ENCODE results near the gene NANS.
"Not testable (repeated sequence)": the region's sequence is repeated elsewhere in the genome, so short reads cannot be mapped to it uniquely, and the experiment has no call there.

The NANS gene, protein sequence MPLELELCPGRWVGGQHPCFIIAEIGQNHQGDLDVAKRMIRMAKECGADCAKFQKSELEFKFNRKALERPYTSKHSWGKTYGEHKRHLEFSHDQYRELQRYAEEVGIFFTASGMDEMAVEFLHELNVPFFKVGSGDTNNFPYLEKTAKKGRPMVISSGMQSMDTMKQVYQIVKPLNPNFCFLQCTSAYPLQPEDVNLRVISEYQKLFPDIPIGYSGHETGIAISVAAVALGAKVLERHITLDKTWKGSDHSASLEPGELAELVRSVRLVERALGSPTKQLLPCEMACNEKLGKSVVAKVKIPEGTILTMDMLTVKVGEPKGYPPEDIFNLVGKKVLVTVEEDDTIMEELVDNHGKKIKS

DNA sequence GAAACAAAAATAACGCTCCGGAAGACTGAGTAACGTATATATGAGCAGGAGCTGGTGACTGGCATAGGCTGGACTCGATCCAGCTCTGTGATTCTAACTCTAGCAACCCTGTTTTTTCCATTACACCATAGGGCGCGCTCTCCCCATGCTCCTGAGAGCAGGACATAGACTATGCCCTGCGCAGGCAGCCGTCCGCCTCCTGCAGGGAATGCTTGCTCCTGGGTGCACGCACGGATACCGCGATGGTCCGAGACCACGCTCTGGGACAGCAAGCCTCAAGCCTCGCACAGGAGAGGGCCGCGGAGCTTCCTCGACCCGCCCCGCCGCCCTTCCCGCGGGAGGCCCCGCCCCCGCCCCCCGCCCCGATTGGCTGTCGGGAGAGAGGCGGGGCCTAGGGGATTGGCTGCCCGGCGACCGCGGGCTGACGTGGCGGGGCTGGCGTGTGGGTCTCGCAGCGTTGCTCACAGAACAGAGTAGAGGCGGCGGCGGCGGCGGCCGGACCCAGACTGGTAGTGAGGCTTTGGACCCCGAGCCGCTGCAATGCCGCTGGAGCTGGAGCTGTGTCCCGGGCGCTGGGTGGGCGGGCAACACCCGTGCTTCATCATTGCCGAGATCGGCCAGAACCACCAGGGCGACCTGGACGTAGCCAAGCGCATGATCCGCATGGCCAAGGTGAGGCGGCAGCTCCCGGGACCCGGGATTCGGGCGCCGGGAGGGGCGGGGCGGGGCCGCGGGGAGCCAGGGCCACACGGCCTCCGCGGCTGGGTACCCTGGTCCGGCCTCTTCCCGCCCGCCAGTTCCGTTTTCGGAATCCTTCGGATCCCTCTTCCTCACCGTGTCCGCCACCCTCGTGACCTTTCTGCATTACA lies at the start of gene NANS:
Gene NANS (plus strand): TSS at position 464 of the 869 bp plus-strand sequence. CDS start 77 bp downstream, at position 541.
- in situ Hi-C loops (cut with MboI; ENCODE audit: low sequenced_read_pairs) = no loop called here

DNA sequence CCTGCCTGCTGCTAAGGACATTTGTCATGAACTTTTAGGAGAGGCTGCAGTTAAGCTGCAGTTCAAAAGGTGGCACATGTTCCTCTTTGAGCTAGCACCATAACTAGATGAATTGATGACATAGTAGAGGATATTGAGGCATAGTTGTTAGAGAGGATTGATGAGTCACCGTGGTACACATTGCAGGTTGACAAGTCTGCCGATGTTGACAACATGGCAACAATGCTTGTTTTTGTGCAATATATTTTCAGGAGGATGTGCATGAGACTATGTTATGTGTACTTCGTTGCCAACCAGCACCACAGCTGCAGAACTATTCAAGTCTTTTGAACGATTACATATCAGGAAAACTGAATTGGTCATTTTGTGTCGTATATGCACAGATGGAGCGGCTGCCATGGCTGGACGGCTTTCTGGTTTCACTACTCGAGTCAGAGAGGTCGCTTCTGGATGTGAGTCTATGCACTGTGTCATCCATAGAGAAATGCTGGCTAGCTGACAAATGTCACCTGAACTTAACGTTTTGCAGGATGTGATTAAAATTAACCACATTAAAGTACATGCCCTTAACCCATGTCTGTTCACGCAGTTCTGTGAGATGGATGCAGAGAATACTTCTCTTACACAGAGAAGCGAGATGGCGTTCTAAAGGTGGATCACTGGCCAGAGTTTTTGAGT lies 49.1 kb upstream of the NANS start:
- in situ Hi-C loops (cut with MboI; ENCODE audit: low sequenced_read_pairs) = no loop called here

DNA sequence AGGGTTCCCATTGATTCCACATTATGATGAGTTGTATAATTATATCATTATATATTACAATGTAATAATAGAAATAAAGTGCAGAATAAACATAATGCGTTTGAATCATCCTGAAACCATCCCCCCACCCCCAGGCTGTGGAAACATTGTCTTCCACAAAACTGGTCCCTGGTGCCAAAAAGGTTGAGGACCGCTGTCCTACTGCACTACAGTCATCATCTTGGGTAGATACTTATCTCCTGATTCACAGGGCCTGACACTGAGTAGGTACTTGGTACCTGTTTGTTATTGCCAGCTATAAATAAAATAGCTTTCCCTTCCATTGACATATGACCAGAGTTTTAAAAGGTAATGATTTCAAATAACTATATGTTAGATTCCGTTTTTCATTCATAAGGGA lies 47.8 kb upstream of the NANS start:
- in situ Hi-C loops (cut with MboI; ENCODE audit: low sequenced_read_pairs) = no loop called here

DNA sequence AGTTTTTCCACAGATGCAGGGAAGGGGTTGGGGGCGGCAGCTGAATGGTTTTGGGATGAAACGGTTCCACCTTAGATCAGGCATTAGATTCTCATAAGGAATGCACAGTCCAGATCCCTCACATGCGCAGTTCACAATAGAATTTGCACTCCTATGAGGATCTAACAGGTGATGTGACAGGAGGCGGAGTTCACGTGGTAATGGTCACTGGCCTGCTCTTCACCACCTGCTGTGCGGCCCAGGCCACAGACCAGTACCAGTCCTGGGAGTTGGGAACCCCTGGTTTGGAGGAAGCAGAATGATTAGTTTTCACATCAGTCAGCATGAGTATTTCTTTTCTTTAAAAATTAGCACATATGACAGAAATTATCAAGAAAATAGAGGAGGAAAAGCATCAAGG lies 47.1 kb upstream of the NANS start:
- in situ Hi-C loops (cut with MboI; ENCODE audit: low sequenced_read_pairs) = no loop called here

DNA sequence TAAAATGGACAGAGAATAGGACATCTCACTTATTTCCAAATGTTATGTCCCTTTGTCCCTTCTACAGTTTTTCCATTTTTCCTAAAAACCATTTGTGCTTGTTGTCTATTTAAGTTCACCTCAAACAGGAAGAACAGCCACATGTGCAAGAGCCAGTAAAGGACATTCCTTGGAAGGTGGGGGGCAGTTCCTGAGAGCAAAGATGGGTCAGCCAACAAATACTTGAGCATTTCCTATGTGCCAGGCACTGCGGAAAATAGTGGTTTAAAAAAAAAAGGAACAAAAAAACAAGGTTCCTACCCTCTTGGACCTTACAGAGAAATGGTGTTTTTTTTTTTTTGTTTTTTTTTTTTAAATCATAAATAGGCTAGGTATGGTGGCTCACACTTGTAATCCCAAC lies 46.6 kb upstream of the NANS start:
- in situ Hi-C loops (cut with MboI; ENCODE audit: low sequenced_read_pairs) = no loop called here

DNA sequence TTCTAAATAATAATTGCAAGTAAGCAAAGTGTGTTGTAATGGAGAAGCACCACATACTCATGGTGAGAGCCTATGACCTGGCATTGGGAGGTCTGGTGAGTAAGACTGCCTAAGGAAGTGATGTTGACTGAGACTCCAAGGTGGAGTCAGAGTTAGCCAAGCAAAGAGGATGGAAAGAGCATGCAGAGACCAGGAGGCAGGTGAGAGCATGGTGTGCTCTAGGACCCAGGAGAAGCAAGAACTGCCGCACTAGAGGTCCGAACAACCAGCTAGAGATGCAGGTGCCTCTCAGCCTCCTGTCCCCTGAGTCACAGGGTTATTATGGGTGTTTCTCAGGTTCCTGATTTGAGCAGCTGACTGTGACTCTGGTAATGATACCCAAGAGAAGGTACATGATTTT lies 46.1 kb upstream of the NANS start:
- in situ Hi-C loops (cut with MboI; ENCODE audit: low sequenced_read_pairs) = no loop called here

DNA sequence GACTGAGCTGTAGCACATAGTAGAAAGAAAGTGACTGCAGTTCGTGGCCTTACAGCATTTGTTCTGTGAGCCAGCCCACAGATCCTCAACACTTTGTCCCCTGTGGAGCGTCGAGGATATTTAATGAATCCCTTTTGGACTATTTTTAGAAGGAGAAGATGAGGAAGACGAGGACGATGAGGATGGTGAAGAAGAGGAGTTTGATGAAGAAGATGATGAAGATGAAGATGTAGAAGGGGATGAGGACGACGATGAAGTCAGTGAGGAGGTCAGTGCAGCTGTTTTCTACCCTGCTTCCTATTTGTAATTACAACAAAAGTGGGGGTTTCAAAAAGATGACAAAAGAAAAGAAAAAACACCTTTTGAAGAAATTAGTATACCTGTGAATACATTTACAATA lies 45.4 kb upstream of the NANS start:
- in situ Hi-C loops (cut with MboI; ENCODE audit: low sequenced_read_pairs) = no loop called here

DNA sequence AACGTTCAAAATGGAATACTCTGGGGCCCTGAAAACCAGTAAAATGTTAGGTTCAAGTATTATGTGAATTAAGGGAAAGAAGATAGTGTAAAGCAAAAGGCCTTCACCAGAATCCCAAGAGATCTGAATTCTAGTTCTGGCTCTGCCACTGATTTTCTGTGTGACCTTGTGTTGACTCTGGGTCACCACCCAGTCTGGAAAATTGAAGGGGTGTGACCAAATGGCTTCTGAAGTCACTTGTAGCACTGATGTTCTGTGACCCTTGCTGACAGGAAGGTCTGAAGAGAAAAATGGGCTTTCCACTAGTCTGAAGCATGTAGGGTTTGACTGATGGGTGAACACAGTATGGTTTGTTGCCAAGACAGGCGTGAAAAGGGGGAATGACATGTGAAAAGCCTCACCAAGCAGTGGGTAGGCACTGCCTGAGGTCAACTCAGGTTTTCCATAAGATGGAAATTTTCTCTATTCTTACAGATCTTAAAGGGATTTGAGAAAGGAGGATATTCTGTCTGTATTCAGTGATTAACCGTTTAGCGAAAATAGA lies 40.3 kb upstream of the NANS start:
- in situ Hi-C loops (cut with MboI; ENCODE audit: low sequenced_read_pairs) = no loop called here

DNA sequence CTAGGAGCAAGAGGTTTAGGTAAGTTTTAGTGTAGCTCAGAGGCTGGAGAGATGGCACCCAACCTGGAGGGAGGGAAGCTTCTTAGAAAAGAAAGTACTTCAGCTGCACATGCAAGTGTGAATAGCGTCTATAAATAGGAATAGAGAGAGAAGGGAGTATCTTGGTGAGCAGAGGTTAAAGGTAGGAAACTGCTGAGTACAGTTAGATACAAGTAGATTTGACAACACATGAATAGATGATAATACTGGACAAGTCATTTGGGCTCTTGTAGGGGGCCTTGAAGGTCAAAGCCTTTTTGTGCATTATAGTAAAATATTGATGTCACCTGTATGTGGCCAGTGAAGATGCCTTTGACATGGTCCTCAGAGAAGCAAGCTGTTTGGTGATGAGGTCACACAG lies 39.2 kb upstream of the NANS start:
- in situ Hi-C loops (cut with MboI; ENCODE audit: low sequenced_read_pairs) = no loop called here

DNA sequence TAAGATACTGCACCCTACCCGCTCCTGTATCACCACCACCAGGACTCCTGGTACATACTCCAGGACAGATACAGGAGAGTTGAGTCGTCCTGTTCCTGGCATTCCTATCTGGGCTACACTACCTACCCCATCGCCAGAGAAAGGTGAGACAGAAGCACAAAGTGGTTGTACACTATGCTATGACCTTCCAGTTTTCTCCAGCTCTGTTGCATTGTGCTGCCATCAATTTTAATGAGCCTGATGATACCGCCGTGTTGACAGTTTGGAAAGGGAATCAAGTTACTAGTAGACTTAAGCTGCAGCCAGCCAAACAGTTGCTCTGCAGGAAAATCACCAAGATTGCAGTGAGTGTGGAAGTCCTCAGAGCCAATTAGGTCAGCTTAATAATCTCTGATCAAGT lies 38.2 kb upstream of the NANS start:
- in situ Hi-C loops (cut with MboI; ENCODE audit: low sequenced_read_pairs) = no loop called here

DNA sequence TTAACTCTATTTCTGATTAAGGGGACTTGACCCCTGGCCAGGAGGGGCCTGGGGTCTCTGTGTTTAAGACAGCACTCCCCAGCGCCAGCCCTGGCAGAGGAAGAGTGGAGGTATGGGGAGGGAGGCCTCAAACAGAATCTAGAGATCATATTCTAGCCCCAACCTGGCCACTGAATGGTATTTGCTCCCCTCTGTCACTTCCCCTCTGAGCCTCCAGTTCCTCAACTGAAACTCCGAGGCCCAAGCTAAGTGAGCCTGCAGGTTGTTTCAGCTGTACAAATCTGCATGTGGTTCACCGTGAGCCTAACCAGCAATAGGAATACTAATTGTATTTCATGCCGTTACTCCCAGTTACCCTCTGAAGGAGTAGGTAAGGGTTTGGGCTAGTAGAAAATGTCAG lies 37.4 kb upstream of the NANS start:
- in situ Hi-C loops (cut with MboI; ENCODE audit: low sequenced_read_pairs) = no loop called here

DNA sequence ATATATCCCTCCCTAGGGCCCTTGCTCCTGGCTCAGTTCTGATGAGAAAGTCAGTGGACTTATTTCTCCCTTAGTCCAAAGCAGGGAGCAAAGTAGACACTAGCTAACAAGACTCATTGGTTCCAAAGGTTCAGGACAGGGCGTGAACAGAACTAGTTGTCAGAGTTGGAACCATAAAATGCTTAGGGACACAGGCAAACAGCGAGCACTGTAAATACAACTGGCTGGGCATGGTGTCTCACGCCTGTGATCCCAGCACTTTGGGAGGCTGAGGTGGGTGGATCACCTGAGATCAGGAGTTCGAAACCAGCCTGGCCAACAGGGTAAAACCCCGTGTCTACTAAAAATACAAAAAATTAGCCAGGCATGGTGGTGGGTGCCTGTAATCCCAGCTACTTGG lies 36.7 kb upstream of the NANS start:
- in situ Hi-C loops (cut with MboI; ENCODE audit: low sequenced_read_pairs) = not testable (repeated sequence)

DNA sequence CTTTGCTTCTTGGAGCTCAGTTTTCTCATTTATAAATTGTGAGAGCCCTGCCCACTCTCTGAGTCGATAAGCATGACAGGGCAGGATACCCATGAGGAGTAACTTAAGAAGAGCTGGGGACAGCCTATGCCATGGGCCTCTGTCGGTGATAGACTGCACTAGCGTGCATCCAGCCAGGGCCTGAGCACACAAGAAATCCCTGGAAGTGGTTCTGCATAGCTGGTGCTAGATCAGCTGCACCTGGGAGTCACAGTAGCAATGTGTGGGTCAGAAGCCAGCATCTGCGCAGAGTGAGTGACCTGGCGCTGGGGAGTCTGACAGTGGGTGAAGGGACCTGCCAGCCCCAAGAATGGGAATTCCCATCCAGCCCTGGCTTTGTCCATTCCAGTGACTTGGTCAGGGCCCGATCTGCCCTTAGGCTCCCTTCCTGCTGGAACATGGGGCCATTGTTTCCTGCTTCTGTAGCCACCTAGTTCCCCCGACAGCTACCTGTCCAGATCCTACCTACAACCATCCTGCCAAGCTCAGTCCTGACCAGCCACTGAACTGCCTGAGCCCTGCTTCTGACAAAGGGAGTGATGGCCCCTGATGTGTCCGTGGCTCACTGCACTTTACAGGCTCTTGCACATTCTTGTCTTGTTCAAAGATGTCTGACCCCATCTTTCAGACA lies 35.9 kb upstream of the NANS start:
- in situ Hi-C loops (cut with MboI; ENCODE audit: low sequenced_read_pairs) = no loop called here

DNA sequence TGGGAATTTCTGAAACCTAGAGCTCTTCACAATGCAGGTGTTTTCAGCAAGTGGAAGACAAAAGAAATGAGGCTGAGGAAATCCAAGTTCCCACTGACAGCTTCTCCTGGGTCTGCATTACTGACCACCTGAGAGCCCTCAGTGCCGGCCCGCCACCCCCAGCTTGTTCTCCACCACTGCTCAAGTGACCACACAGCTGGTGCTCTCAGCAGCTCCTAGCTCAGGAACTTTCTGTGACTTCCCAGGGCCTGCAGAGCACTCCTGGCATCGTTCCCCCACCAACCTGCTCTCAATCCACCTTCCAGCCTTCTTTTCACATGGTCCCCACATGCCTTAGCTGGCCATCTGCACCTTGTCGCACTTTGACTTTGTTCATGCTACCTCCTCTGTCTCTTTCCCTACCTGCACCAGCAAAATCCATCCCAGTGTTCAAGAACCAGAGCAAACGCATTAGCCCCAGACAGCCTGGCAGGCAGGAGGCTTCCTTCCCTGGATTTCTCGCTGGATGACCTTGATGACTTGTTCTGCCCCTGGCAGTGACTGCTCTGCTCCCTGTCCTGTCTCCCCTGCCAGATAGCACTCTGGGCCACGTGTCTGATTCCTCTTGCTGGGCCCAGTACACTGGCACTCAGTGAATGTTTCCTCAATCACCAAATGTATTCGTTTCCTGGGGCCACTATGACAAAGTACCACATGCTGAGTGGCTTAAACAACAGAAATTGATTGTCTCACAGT lies 35.1 kb upstream of the NANS start:
- in situ Hi-C loops (cut with MboI; ENCODE audit: low sequenced_read_pairs) = no loop called here

DNA sequence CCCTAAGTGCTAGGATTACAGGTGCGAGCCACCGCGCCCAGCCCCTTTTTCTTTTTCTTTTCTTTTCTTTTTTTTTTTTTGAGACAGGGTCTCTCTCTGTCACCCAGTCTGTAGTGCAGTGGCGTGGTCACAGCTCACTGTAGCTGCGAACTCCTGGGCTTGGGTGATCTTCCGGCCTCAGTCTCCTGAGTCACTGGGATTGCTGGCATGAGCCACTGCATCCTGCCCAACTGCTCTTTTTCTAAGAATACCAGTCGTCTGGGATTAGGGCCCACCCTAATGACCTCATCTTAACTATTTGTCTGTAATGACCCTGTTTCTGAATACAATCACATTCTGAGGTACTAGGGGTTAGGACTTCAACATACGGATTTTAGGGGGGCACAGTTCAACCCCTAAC lies 34.1 kb upstream of the NANS start:
- in situ Hi-C loops (cut with MboI; ENCODE audit: low sequenced_read_pairs) = no loop called here

DNA sequence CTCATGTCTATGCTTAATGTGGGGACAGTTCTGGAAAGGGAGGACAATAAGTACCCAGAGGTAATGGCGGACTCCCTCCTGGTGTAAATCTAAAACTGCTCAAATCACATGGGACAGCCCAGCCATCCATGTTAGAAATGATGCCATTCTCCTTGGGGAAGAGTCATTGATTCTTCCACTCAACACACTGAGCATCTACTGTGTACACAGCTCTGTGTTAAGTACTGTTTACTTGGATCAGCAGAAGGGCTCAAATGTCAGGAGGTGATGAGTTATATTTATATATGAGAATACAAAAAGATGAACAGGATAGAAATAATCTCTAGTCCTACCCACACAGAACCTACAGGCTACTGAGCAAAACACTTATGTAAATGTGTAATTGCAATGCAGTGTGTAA lies 31.8 kb upstream of the NANS start:
- in situ Hi-C loops (cut with MboI; ENCODE audit: low sequenced_read_pairs) = no loop called here

DNA sequence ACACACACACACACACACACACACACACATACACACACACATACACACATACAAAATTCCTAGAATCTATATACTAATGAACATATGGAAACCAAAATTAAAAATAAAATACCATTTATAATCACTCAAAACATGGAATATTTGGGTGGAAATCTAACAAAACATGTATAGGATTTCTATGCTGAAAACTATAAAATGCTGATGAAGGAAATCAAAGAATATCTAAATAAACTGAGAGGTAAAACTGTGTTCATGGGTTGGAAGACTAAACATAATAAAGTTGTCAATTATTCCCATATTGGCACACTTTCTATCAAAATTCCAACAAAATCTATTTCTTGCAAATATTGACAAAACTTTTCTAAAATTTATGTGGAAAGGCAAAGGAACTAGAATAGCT lies 25.4 kb upstream of the NANS start:
- in situ Hi-C loops (cut with MboI; ENCODE audit: low sequenced_read_pairs) = no loop called here

DNA sequence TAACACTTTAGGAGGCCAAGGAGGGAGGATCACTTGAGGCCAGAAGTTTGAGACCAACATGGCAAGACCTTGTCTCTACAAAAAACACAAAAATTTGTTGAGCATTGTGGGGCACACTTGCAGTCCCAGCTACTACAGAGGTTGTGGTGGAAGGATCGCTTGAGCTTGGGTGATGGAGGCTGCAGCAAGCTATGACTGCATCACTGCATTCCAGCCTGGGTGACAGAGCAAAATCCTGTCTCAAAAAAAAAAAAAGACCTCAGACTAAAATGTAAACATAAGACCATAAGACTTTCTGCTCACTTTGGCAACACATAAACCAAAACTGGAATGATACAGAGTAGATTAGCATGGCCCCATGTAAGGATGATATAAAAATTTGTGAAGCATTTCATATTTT lies 24.6 kb upstream of the NANS start:
- in situ Hi-C loops (cut with MboI; ENCODE audit: low sequenced_read_pairs) = no loop called here

DNA sequence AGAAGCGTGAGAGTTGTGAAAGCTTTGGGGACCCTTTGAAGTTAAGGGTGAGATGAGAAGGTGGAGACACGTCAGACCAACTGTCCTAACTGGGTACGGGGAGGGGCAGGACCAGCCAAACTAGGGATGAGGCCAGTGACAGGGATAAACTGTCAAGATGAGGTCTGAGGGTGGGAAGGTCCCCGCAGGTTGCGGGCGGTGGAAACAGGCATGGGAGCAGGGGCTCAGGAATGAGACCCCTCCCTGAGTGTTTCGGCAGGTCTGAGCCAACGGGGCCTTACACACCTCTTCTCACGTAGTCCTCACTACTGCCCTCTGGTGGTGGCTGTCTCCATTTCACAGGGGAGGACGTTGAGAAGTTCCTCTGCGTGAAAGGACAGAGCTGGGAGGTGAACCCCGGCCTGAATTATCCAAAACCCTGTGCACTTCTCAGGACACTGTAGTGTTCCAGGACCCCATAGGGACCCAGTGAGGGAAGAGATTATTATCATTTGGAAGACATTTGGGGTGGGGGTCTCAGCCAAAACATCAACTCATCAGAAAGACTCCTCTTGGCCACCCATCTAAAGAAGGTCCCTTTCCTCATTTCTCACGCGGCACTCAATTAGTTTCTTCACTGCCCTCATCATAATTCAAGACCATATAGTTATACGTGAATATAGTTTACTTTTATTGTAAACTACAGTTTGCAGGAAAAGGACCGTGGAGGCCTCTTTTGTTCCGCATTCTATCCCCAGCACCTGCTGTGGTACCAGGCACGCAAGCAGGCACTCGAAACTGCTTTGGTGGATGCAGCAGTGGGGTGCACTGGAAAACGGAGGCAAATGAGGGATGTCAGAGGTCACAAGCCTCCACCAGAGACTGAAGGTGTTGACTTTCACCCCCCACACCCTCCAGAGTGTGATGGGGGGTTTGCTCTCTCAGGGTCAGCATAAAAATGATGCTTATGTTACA lies 21.7 kb upstream of the NANS start:
- in situ Hi-C loops (cut with MboI; ENCODE audit: low sequenced_read_pairs) = no loop called here

Measured in HL-60/S4 (cell line).